HG02610 (cell line): ENCODE data around the gene BBS7.

ENCODE experiments used
- ATAC-seq: cut with Tn5 transposase; IDR thresholded peaks from one replicate; pipeline ENCODE4 v1.9.1; 2021; ENCODE audit warnings: mild to moderate bottlenecking, moderate library complexity; ENCODE audit not compliant: unreplicated experiment

BBS7 gene

GRCh38 chr4:121869841-121870822 is at the start of gene BBS7:
TSS of gene BBS7 (minus strand) at chr4:121870474. CDS start at chr4:121870313, 161 bp downstream.
- ATAC-seq, result peak; percentile 99

- ATAC-seq, result no peak
Measured at GRCh38 chr4:121913667-121914066, 43.4 kb upstream of the BBS7 start.

- ATAC-seq, result no peak
Measured at GRCh38 chr4:121908346-121908745, 38.1 kb upstream of the BBS7 start.

GRCh38 chr4:121900132-121900983 is 30.1 kb upstream of the BBS7 start:
- peak; percentile 85 for ATAC-seq

GRCh38 chr4:121898150-121898549 is 27.9 kb upstream of the BBS7 start:
- ATAC-seq, result peak; percentile 45

GRCh38 chr4:121888134-121888533 is 17.9 kb upstream of the BBS7 start:
- ATAC-seq, result no peak

GRCh38 chr4:121885115-121885514 is 14.8 kb upstream of the BBS7 start:
- ATAC-seq, result no peak

- no peak for ATAC-seq
Measured at GRCh38 chr4:121881158-121881557, 10.9 kb upstream of the BBS7 start.

- ATAC-seq, result no peak
Measured at GRCh38 chr4:121879135-121879534, 8.9 kb upstream of the BBS7 start.

GRCh38 chr4:121877041-121877773 is 6.9 kb upstream of the BBS7 start:
- no peak for ATAC-seq

- no peak for ATAC-seq
Measured at GRCh38 chr4:121876070-121876469, 5.8 kb upstream of the BBS7 start.

GRCh38 chr4:121875652-121876051 is 5.4 kb upstream of the BBS7 start:
- ATAC-seq, result no peak

GRCh38 chr4:121873604-121874003 is 3.3 kb upstream of the BBS7 start:
- peak; percentile 16 for ATAC-seq

GRCh38 chr4:121863799-121864198 is 6.5 kb downstream of the BBS7 start:
- no peak for ATAC-seq

- no peak for ATAC-seq
Measured at GRCh38 chr4:121861426-121861825, 8.8 kb downstream of the BBS7 start.

GRCh38 chr4:121860121-121860520 is 10.2 kb downstream of the BBS7 start:
- ATAC-seq, result no peak

GRCh38 chr4:121851354-121851753 is 18.9 kb downstream of the BBS7 start:
- no peak for ATAC-seq

- no peak for ATAC-seq
Measured at GRCh38 chr4:121846662-121847061, 23.6 kb downstream of the BBS7 start.

- no peak for ATAC-seq
Measured at GRCh38 chr4:121842862-121843261, 27.4 kb downstream of the BBS7 start.

GRCh38 chr4:121838136-121838535 is 32.1 kb downstream of the BBS7 start:
- no peak for ATAC-seq

- no peak for ATAC-seq
Measured at GRCh38 chr4:121829511-121829910, 40.8 kb downstream of the BBS7 start.
